ENCODE measurements around the gene ZNF107.

DNA sequence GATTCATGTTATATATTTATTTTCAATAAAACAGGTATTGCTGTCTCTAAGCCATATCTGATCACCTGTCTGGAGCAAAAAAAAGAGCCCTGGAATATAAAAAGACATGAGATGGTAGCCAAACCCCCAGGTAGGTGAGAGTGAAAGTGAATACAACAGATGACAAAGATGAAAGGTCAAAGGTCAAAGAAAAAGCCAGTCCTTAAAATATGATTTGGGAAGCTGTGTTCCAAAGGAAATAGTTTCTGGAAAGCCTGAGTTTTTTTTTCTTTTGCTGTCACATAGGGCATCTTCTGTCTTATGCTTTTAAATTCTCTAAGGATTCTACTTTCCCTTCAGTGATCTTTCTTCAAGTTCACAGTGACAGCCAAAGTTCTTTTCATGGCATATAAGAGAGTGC is 25.9 kb downstream of the ZNF107 start:
- TF ChIP-seq CTCF (conservative IDR thresholded peaks at IDR 0.05 in 1 of 2, IDR thresholded peaks at IDR 0.05 in 1 of 2; ENCODE audit: low read depth in 1 of 2, low read length in 2 of 2): no peak
- TF ChIP-seq EZH2 (IDR thresholded peaks at IDR 0.05; ENCODE audit: low read length, missing control alignments): no peak
